IMR-90 (cell line): ENCODE measurements around the gene MGME1.

ENCODE experiments used
- CTCF ChIP-seq: conservative IDR thresholded peaks from 2 replicates; pipeline ENCODE4 v1.5.1; 2012; ENCODE audit warnings: mild to moderate bottlenecking, low read depth, low read length, improper control_type of control experiment
- POLR2A ChIP-seq: IDR thresholded peaks from 2 replicates; pipeline ENCODE4 v1.6.1; 2012; ENCODE audit warnings: mild to moderate bottlenecking, low read depth, low read length
- RCOR1 ChIP-seq: IDR thresholded peaks from 2 replicates; pipeline ENCODE4 v1.6.1; 2012; ENCODE audit warnings: mild to moderate bottlenecking, low read length, improper control_type of control experiment; ENCODE audit not compliant: insufficient replicate concordance

GRCh38 chr20:17928633-17929311, 40.0 kb upstream of the MGME1 start:
- TF ChIP-seq CTCF = no peak
- no peak for TF ChIP-seq RCOR1
- no peak for TF ChIP-seq POLR2A
